Sigmoid colon (tissue), 3 donors: ENCODE data around the gene USF1.

Experiments
- POLR2A ChIP-seq, 2 donors: fragments of 450-650 bp; IDR thresholded peaks; one replicate each; pipeline ENCODE4 v1.6.1; 2016; ENCODE audit warnings: antibody characterized with exemption in 2 of 2, mild to moderate bottlenecking in 2 of 2, moderate library complexity in 2 of 2
- TF ChIP-seq, protein P1 (sequence below), 4 experiments: fragments of 450-650 bp in 3 of 4; fragments of 200-600 bp in 1 of 4; IDR thresholded peaks; one replicate each; pipeline ENCODE4 v1.5.1; 2016 to 2019; ENCODE audit warnings: antibody characterized with exemption in 4 of 4, mild to moderate bottlenecking in 3 of 4, moderate library complexity in 2 of 4

GRCh38 chr1:161086457-161086856 is 40.7 kb upstream of the USF1 start:
- TF ChIP-seq, protein P1, sequence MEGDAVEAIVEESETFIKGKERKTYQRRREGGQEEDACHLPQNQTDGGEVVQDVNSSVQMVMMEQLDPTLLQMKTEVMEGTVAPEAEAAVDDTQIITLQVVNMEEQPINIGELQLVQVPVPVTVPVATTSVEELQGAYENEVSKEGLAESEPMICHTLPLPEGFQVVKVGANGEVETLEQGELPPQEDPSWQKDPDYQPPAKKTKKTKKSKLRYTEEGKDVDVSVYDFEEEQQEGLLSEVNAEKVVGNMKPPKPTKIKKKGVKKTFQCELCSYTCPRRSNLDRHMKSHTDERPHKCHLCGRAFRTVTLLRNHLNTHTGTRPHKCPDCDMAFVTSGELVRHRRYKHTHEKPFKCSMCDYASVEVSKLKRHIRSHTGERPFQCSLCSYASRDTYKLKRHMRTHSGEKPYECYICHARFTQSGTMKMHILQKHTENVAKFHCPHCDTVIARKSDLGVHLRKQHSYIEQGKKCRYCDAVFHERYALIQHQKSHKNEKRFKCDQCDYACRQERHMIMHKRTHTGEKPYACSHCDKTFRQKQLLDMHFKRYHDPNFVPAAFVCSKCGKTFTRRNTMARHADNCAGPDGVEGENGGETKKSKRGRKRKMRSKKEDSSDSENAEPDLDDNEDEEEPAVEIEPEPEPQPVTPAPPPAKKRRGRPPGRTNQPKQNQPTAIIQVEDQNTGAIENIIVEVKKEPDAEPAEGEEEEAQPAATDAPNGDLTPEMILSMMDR (IDR thresholded peaks at IDR 0.05) = no peak
- TF ChIP-seq POLR2A (IDR thresholded peaks at IDR 0.05) = no peak
